WTC11 (cell line): ENCODE data around the gene CASP2. TPM values are rescaled to one million over a fixed set of nuclear protein-coding genes. Genes with fewer than 3 reads are reported as not detected.

Experiments
- ATAC-seq: fragments of 200-7000 bp; cut with Tn5 transposase; 2 replicates; pipeline ENCODE4 v1.10.0; 2021; ENCODE audit warnings: mild to moderate bottlenecking, moderate library complexity
- CTCF ChIA-PET: fragments of 300-600 bp; sonication (Branson Sonifier 250); formaldehyde crosslinking; loops from one replicate; lab custom pipeline; 2021; ENCODE audit warnings: antibody characterized with exemption; lab: Charles Lee
- POLR2A ChIA-PET: fragments of 350-600 bp; sonication (Branson Sonifier 250); formaldehyde crosslinking; loops from one replicate; lab custom pipeline; 2021; ENCODE audit warnings: antibody characterized with exemption; lab: Charles Lee
- DNase-seq: peaks from one replicate; pipeline ENCODE4 v3.0.0; 2021; ENCODE audit warnings: low spot score
- H3K27ac Mint-ChIP-seq: 2 replicates; pipeline ENCODE4 v1.8.0; 2021; ENCODE audit warnings: mixed read lengths
- H3K27me3 Mint-ChIP-seq: 2 replicates; pipeline ENCODE4 v1.8.0; 2021; ENCODE audit warnings: low read depth, mild to moderate bottlenecking, moderate library complexity, mixed read lengths
- H3K36me3 Mint-ChIP-seq: 2 replicates; pipeline ENCODE4 v1.8.0; 2021; ENCODE audit warnings: mixed read lengths
- H3K4me1 Mint-ChIP-seq: 2 replicates; pipeline ENCODE4 v1.8.0; 2022; ENCODE audit warnings: mixed read lengths
- H3K4me3 Mint-ChIP-seq: 2 replicates; pipeline ENCODE4 v1.8.0; 2021; ENCODE audit warnings: mild to moderate bottlenecking, moderate library complexity, mixed read lengths
- H3K9me3 Mint-ChIP-seq: 2 replicates; pipeline ENCODE4 v1.8.0; 2021; ENCODE audit warnings: mixed read lengths
- CREB1 ChIP-seq: sonication (generic); formaldehyde crosslinking; IDR thresholded peaks from 2 replicates; pipeline ENCODE4 v1.8.0; 2023; ENCODE audit warnings: mild to moderate bottlenecking, missing genetic modification reagents
- FOXJ3 ChIP-seq: sonication (generic); formaldehyde crosslinking; IDR thresholded peaks from 2 replicates; pipeline ENCODE4 v1.9.0; 2021; ENCODE audit warnings: missing genetic modification reagents, mild to moderate bottlenecking, borderline replicate concordance
- MXD4 ChIP-seq: fragments of 250-450 bp; sonication (Bioruptor Pico); IDR thresholded peaks from 2 replicates; pipeline ENCODE4 v1.8.0; 2021; ENCODE audit warnings: mild to moderate bottlenecking, moderate library complexity, borderline replicate concordance
- SP1 ChIP-seq: sonication (generic); formaldehyde crosslinking; conservative IDR thresholded peaks from 2 replicates; pipeline ENCODE4 v1.8.1; 2022; ENCODE audit warnings: missing genetic modification reagents
- TEAD1 ChIP-seq: sonication (generic); formaldehyde crosslinking; IDR thresholded peaks from 2 replicates; pipeline ENCODE4 v1.8.0; 2022; ENCODE audit warnings: mild to moderate bottlenecking, missing genetic modification reagents
- ZBTB21 ChIP-seq: sonication (generic); formaldehyde crosslinking; IDR thresholded peaks from 2 replicates; pipeline ENCODE4 v1.8.1; 2023; ENCODE audit warnings: mild to moderate bottlenecking, missing genetic modification reagents, borderline replicate concordance
- ZNF138 ChIP-seq: sonication (generic); formaldehyde crosslinking; conservative IDR thresholded peaks from 2 replicates; pipeline ENCODE4 v1.8.1; 2022; ENCODE audit warnings: mild to moderate bottlenecking, moderate library complexity, missing genetic modification reagents
- ZNF396 ChIP-seq: fragments of 250-450 bp; sonication (Bioruptor Pico); IDR thresholded peaks from 2 replicates; pipeline ENCODE4 v1.8.0; 2021; ENCODE audit warnings: mild to moderate bottlenecking, moderate library complexity, borderline replicate concordance
- ZNF423 ChIP-seq: fragments of 250-450 bp; sonication (Bioruptor Pico); IDR thresholded peaks from 2 replicates; pipeline ENCODE4 v2.1.2; 2022; ENCODE audit warnings: mild to moderate bottlenecking, moderate library complexity
- total RNA-seq: library from RNA; stranded (reverse); gene quantifications from 3 replicates; pipeline ENCODE4 v1.2.3, GENCODE V29; 2021
- TF ChIP-seq, protein P1 (sequence below): sonication (generic); formaldehyde crosslinking; IDR thresholded peaks from 2 replicates; pipeline ENCODE4 v1.8.0; 2022; ENCODE audit warnings: missing genetic modification reagents
- TF ChIP-seq, protein P2 (sequence below): sonication (generic); formaldehyde crosslinking; IDR thresholded peaks from 2 replicates; pipeline ENCODE4 v1.8.1; 2022; ENCODE audit warnings: missing genetic modification reagents, borderline replicate concordance
- TF ChIP-seq, protein P3 (sequence below): sonication (generic); formaldehyde crosslinking; IDR thresholded peaks from 2 replicates; pipeline ENCODE4 v1.8.0; 2022; ENCODE audit warnings: mild to moderate bottlenecking, missing genetic modification reagents
- TF ChIP-seq, protein P4 (sequence below): sonication (generic); formaldehyde crosslinking; IDR thresholded peaks from 2 replicates; pipeline ENCODE4 v1.8.0; 2023; ENCODE audit warnings: mild to moderate bottlenecking, missing genetic modification reagents
- TF ChIP-seq, protein P5 (sequence below): sonication (generic); formaldehyde crosslinking; IDR thresholded peaks from 2 replicates; pipeline ENCODE4 v1.8.0; 2022; ENCODE audit warnings: mild to moderate bottlenecking, missing genetic modification reagents
- TF ChIP-seq, protein P6 (sequence below): sonication (generic); formaldehyde crosslinking; IDR thresholded peaks from 2 replicates; pipeline ENCODE4 v1.8.1; 2023; ENCODE audit warnings: mild to moderate bottlenecking, missing genetic modification reagents

Gene CASP2
- total RNA-seq, 1 experiment from 2014 or later = 35.4 TPM

DNA sequence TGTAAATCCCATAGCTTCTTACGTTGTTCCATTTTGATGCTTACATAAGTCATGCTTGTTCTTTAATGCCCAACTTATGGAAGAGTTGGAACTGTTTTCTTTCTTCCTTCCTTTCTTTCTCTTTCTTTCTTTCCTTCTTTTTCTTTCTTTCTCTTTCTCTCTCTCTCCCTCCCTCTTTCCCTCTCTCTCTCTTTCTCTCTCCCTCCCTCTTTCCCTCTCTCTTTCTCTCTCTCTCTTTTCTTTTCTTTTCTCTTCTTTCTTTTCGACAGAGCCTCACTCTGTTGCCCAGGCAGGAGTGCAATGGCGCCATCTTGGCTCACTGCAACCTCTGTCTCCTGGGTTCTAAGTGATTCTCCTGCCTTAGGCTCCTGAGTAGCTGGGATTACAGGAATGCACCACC lies 55.4 kb downstream of the CASP2 start:
- Mint-ChIP-seq H3K9me3 (peaks cover 5% of the 10 kb centered on the region; the same call in 1 of the 2 replicates), H3K4me3 (no peak overlapping the region), H3K36me3 (no peaks in the 10 kb centered on the region), H3K4me1 (peaks cover 20% of the 10 kb centered on the region), H3K27me3 (peaks cover 21% of the 10 kb centered on the region), H3K27ac (no peak overlapping the region)
- ATAC-seq = no peak
- POLR2A ChIA-PET = interaction anchor here (0.7 kb wide), 1 partner anchor 90 kb away, joined by 3 read pairs; no protein-coding TSS in a partner anchor
- CTCF ChIA-PET = interaction anchor here (0.6 to 0.9 kb wide), 2 partner anchors 30 to 37 kb away, joined by 3 to 4 read pairs; no protein-coding TSS in a partner anchor
- TF ChIP-seq, protein P1, sequence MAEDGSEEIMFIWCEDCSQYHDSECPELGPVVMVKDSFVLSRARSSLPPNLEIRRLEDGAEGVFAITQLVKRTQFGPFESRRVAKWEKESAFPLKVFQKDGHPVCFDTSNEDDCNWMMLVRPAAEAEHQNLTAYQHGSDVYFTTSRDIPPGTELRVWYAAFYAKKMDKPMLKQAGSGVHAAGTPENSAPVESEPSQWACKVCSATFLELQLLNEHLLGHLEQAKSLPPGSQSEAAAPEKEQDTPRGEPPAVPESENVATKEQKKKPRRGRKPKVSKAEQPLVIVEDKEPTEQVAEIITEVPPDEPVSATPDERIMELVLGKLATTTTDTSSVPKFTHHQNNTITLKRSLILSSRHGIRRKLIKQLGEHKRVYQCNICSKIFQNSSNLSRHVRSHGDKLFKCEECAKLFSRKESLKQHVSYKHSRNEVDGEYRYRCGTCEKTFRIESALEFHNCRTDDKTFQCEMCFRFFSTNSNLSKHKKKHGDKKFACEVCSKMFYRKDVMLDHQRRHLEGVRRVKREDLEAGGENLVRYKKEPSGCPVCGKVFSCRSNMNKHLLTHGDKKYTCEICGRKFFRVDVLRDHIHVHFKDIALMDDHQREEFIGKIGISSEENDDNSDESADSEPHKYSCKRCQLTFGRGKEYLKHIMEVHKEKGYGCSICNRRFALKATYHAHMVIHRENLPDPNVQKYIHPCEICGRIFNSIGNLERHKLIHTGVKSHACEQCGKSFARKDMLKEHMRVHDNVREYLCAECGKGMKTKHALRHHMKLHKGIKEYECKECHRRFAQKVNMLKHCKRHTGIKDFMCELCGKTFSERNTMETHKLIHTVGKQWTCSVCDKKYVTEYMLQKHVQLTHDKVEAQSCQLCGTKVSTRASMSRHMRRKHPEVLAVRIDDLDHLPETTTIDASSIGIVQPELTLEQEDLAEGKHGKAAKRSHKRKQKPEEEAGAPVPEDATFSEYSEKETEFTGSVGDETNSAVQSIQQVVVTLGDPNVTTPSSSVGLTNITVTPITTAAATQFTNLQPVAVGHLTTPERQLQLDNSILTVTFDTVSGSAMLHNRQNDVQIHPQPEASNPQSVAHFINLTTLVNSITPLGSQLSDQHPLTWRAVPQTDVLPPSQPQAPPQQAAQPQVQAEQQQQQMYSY (CRISPR knock-in tag) = no peak
- TF ChIP-seq, protein P2, sequence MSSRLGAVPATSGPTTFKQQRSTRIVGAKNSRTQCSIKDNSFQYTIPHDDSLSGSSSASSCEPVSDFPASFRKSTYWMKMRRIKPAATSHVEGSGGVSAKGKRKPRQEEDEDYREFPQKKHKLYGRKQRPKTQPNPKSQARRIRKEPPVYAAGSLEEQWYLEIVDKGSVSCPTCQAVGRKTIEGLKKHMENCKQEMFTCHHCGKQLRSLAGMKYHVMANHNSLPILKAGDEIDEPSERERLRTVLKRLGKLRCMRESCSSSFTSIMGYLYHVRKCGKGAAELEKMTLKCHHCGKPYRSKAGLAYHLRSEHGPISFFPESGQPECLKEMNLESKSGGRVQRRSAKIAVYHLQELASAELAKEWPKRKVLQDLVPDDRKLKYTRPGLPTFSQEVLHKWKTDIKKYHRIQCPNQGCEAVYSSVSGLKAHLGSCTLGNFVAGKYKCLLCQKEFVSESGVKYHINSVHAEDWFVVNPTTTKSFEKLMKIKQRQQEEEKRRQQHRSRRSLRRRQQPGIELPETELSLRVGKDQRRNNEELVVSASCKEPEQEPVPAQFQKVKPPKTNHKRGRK = peak; percentile 92
- no peak for TF ChIP-seq ZNF396 (CRISPR knock-in tag)
- no peak for DNase-seq

DNA sequence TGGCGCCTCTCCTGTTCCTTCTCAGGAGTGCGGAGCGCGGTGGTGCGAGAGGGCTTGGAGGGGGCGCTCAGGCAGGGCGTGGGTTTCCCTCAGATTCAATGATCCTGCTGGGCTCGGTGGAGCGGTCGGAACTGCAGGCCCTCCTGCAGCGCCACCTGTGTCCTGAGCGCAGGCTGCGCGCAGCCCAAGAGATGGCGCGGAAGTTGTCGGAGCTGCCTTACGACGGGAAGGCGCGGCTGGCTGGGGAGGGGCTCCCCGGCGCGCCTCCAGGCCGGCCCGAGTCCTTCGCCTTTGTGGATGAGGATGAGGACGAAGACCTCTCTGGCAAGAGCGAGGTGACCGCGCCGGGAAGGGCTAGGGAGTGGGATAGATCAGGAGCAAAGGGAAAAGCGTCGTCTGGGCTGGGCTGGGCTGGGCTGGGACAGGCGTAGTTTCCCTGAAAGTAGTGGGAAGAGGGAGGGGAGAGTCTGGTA lies 57.3 kb downstream of the CASP2 start:
- Mint-ChIP-seq H3K9me3 (peaks cover 5% of the 10 kb centered on the region; the same call in 1 of the 2 replicates), H3K4me3 (peak overlapping the region; percentile 79), H3K27ac (0 out of 2 replicates have a peak overlapping the region, but pooled peaks have one; percentile 40), H3K4me1 (peaks cover 20% of the 10 kb centered on the region), H3K27me3 (peaks cover 21% of the 10 kb centered on the region), H3K36me3 (no peaks in the 10 kb centered on the region)
- ChIA-PET POLR2A (interaction anchor here (0.8 to 1.1 kb wide), 5 partner anchors 10 to 26 kb away, joined by 3 to 4 read pairs (median 3); no protein-coding TSS in a partner anchor), CTCF (interaction anchor here (0.6 to 2.7 kb wide), 27 partner anchors 9 to 429 kb away, joined by 3 to 30 read pairs (median 5); partner anchors contain the start of genes CLCN1 and FAM131B)
- DNase-seq (peak; percentile 82), ATAC-seq (peak; percentile 93)
- TF ChIP-seq, protein P1 (CRISPR knock-in tag) = peak; percentile 90
- TF ChIP-seq, protein P3, sequence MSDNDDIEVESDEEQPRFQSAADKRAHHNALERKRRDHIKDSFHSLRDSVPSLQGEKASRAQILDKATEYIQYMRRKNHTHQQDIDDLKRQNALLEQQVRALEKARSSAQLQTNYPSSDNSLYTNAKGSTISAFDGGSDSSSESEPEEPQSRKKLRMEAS (CRISPR knock-in tag) = peak; percentile 74
- 0 out of 2 replicates have a peak, but pooled peaks have one; percentile 29 for TF ChIP-seq TEAD1 (CRISPR knock-in tag)
- TF ChIP-seq SP1 (CRISPR knock-in tag) = 0 out of 2 replicates have a peak, but pooled peaks have one; percentile 50
- TF ChIP-seq, protein P4, sequence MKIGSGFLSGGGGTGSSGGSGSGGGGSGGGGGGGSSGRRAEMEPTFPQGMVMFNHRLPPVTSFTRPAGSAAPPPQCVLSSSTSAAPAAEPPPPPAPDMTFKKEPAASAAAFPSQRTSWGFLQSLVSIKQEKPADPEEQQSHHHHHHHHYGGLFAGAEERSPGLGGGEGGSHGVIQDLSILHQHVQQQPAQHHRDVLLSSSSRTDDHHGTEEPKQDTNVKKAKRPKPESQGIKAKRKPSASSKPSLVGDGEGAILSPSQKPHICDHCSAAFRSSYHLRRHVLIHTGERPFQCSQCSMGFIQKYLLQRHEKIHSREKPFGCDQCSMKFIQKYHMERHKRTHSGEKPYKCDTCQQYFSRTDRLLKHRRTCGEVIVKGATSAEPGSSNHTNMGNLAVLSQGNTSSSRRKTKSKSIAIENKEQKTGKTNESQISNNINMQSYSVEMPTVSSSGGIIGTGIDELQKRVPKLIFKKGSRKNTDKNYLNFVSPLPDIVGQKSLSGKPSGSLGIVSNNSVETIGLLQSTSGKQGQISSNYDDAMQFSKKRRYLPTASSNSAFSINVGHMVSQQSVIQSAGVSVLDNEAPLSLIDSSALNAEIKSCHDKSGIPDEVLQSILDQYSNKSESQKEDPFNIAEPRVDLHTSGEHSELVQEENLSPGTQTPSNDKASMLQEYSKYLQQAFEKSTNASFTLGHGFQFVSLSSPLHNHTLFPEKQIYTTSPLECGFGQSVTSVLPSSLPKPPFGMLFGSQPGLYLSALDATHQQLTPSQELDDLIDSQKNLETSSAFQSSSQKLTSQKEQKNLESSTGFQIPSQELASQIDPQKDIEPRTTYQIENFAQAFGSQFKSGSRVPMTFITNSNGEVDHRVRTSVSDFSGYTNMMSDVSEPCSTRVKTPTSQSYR (CRISPR knock-in tag) = peak; percentile 31; the same call in 1 of the 2 replicates
- TF ChIP-seq ZNF423 (CRISPR knock-in tag) = peak; percentile 83
- 0 out of 2 replicates have a peak, but pooled peaks have one; percentile 37 for TF ChIP-seq ZNF138 (CRISPR knock-in tag)
- TF ChIP-seq CREB1 = no peak
- TF ChIP-seq, protein P5, sequence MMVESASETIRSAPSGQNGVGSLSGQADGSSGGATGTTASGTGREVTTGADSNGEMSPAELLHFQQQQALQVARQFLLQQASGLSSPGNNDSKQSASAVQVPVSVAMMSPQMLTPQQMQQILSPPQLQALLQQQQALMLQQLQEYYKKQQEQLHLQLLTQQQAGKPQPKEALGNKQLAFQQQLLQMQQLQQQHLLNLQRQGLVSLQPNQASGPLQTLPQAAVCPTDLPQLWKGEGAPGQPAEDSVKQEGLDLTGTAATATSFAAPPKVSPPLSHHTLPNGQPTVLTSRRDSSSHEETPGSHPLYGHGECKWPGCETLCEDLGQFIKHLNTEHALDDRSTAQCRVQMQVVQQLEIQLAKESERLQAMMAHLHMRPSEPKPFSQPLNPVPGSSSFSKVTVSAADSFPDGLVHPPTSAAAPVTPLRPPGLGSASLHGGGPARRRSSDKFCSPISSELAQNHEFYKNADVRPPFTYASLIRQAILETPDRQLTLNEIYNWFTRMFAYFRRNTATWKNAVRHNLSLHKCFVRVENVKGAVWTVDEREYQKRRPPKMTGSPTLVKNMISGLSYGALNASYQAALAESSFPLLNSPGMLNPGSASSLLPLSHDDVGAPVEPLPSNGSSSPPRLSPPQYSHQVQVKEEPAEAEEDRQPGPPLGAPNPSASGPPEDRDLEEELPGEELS (CRISPR knock-in tag) = peak; percentile 92
- TF ChIP-seq MXD4 (CRISPR knock-in tag) = no peak
- peak; percentile 83 for TF ChIP-seq ZBTB21 (CRISPR knock-in tag)
- TF ChIP-seq, protein P6, sequence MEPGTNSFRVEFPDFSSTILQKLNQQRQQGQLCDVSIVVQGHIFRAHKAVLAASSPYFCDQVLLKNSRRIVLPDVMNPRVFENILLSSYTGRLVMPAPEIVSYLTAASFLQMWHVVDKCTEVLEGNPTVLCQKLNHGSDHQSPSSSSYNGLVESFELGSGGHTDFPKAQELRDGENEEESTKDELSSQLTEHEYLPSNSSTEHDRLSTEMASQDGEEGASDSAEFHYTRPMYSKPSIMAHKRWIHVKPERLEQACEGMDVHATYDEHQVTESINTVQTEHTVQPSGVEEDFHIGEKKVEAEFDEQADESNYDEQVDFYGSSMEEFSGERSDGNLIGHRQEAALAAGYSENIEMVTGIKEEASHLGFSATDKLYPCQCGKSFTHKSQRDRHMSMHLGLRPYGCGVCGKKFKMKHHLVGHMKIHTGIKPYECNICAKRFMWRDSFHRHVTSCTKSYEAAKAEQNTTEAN = 0 out of 2 replicates have a peak, but pooled peaks have one; percentile 25
- no peak for TF ChIP-seq FOXJ3 (CRISPR knock-in tag)
